GM19043 (cell line): Measurements from ENCODE around the gene NXPH3.
"Not testable (repeated sequence)": the region's sequence is repeated elsewhere in the genome, so short reads cannot be mapped to it uniquely, and the experiment has no call there.

Experiments
- ATAC-seq: cut with Tn5 transposase; IDR thresholded peaks from one replicate; pipeline ENCODE4 v1.9.1; 2021; ENCODE audit warnings: low read depth; ENCODE audit not compliant: unreplicated experiment

NXPH3 gene

GRCh38 chr17:49575679-49576087 lies at the start of gene NXPH3:
Gene NXPH3 (plus strand): TSS chr17:49575871. CDS start chr17:49576220, 349 bp downstream.
- ATAC-seq: no peak

GRCh38 chr17:49527927-49528651 lies 47.6 kb upstream of the NXPH3 start:
- no peak for ATAC-seq

GRCh38 chr17:49528966-49529365 lies 46.7 kb upstream of the NXPH3 start:
- ATAC-seq: no peak

GRCh38 chr17:49530118-49530517 lies 45.6 kb upstream of the NXPH3 start:
- no peak for ATAC-seq

GRCh38 chr17:49543860-49544259 lies 31.8 kb upstream of the NXPH3 start:
- no peak for ATAC-seq

GRCh38 chr17:49545007-49545660 lies 30.5 kb upstream of the NXPH3 start:
- no peak for ATAC-seq

GRCh38 chr17:49545806-49546545 lies 29.7 kb upstream of the NXPH3 start:
- no peak for ATAC-seq

- ATAC-seq: no peak
Measured at GRCh38 chr17:49546546-49547535, 28.8 kb upstream of the NXPH3 start.

- ATAC-seq: no peak
Measured at GRCh38 chr17:49547566-49547965, 28.1 kb upstream of the NXPH3 start.

- no peak for ATAC-seq
Measured at GRCh38 chr17:49548051-49548505, 27.6 kb upstream of the NXPH3 start.

- no peak for ATAC-seq
Measured at GRCh38 chr17:49548506-49549310, 27.0 kb upstream of the NXPH3 start.

- ATAC-seq: no peak
Measured at GRCh38 chr17:49549311-49549605, 26.4 kb upstream of the NXPH3 start.

GRCh38 chr17:49549691-49550678 lies 25.7 kb upstream of the NXPH3 start:
- no peak for ATAC-seq

GRCh38 chr17:49550764-49551163 lies 24.9 kb upstream of the NXPH3 start:
- ATAC-seq: not testable (repeated sequence)

GRCh38 chr17:49551221-49552069 lies 24.2 kb upstream of the NXPH3 start:
- no peak for ATAC-seq

- no peak for ATAC-seq
Measured at GRCh38 chr17:49552070-49552751, 23.5 kb upstream of the NXPH3 start.
